Smooth muscle cell (in vitro differentiated cells): Measurements from ENCODE around the gene ABCC9. TPM values are rescaled to one million over a fixed set of nuclear protein-coding genes. Genes with fewer than 3 reads are reported as not detected.

Experiments
- DNase-seq: peaks from one replicate; lab custom pipeline; 2025; ENCODE audit not compliant: unreplicated experiment; lab: John Stamatoyannopoulos, UW
- H2AFZ ChIP-seq: fragments of 200-600 bp; sonication (generic); 2 replicates; pipeline ENCODE4 v1.6.0; 2016; ENCODE audit warnings: antibody characterized with exemption, low read depth, mild to moderate bottlenecking
- H3F3A ChIP-seq: fragments of 200-600 bp; sonication (generic); 2 replicates; pipeline ENCODE4 v1.6.0; 2017; ENCODE audit warnings: antibody characterized with exemption, low read depth
- H3K27ac ChIP-seq: fragments of 200-600 bp; sonication (generic); 2 replicates; pipeline ENCODE4 v1.5.1; 2016; ENCODE audit warnings: low read depth, mild to moderate bottlenecking
- H3K27me3 ChIP-seq: fragments of 200-600 bp; sonication (generic); 2 replicates; pipeline ENCODE4 v1.6.1; 2016; ENCODE audit warnings: low read depth, mild to moderate bottlenecking
- H3K36me3 ChIP-seq: fragments of 200-600 bp; sonication (generic); 2 replicates; pipeline ENCODE4 v1.5.1; 2016; ENCODE audit warnings: low read depth
- H3K4me1 ChIP-seq: fragments of 200-600 bp; sonication (generic); 2 replicates; pipeline ENCODE4 v1.5.1; 2016; ENCODE audit warnings: low read depth
- H3K4me2 ChIP-seq: fragments of 200-600 bp; sonication (generic); 2 replicates; pipeline ENCODE4 v1.6.0; 2016; ENCODE audit warnings: mild to moderate bottlenecking
- H3K4me3 ChIP-seq: fragments of 200-600 bp; sonication (generic); 2 replicates; pipeline ENCODE4 v1.5.1; 2016; ENCODE audit warnings: mild to moderate bottlenecking
- H3K79me2 ChIP-seq: fragments of 200-600 bp; sonication (generic); 2 replicates; pipeline ENCODE4 v1.6.0; 2016; ENCODE audit warnings: low read depth, mild to moderate bottlenecking
- H3K9ac ChIP-seq: fragments of 200-600 bp; sonication (generic); 2 replicates; pipeline ENCODE4 v1.6.0; 2016; ENCODE audit warnings: low read depth
- H3K9me3 ChIP-seq: fragments of 200-600 bp; sonication (generic); replicated peaks from 2 replicates; pipeline ENCODE4 v1.5.1; 2016; ENCODE audit warnings: low read depth
- H4K20me1 ChIP-seq: fragments of 200-600 bp; sonication (generic); 2 replicates; pipeline ENCODE4 v1.6.0; 2016; ENCODE audit warnings: low read depth
- WGBS: methylation state at CpG from one replicate; pipeline ENCODE4 v1.1.7; 2016; ENCODE audit warnings: low lambda C conversion rate; 5-methylcytosine and 5-hydroxymethylcytosine counted together
- polyA plus RNA-seq: library from polyadenylated mRNA; unstranded; fragments of >200 nt; fragmentation: Nextera tagmentation; extraction: Ambion mirVana; gene quantifications from 2 replicates; pipeline ENCODE4 v1.2.1, GENCODE V29; 2016
- total RNA-seq: library from RNA; depleted of rRNA; stranded (reverse); fragments of >200 nt; gene quantifications from 2 replicates; pipeline ENCODE4 v1.2.3, GENCODE V29; 2014
- TF ChIP-seq, protein P1 (sequence below): fragments of 200-600 bp; sonication (generic); IDR thresholded peaks from 2 replicates; pipeline ENCODE4 v1.5.1; 2017; ENCODE audit warnings: borderline replicate concordance, mild to moderate bottlenecking, antibody characterized with exemption; ENCODE audit not compliant: insufficient read depth, poor library complexity, severe bottlenecking

Gene ABCC9
- total and polyA plus RNA-seq, 2 experiments from 2014 or later = 0.22 TPM; not detected in 1

DNA sequence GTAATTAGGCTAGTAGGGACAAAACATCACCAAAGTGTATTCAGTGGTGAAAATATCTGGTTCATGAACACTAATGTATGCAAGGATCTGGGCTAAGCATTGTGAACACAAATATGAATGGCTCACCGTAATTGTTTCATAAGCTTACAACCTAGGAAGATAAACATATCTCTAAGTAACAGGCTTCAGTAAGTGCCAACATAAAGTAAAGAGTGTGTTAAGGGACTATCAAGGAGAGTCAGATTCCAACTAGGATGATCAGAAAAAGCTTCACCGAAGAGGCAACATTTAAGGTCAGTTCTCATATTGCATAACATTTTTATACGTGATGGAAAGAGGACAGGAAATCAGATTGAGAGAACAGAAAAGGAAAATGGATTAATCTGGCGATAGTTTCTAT is 29.4 kb downstream of the ABCC9 start:
- H3F3A ChIP-seq = no peaks in the 10 kb centered on the region
- TF ChIP-seq, protein P1, sequence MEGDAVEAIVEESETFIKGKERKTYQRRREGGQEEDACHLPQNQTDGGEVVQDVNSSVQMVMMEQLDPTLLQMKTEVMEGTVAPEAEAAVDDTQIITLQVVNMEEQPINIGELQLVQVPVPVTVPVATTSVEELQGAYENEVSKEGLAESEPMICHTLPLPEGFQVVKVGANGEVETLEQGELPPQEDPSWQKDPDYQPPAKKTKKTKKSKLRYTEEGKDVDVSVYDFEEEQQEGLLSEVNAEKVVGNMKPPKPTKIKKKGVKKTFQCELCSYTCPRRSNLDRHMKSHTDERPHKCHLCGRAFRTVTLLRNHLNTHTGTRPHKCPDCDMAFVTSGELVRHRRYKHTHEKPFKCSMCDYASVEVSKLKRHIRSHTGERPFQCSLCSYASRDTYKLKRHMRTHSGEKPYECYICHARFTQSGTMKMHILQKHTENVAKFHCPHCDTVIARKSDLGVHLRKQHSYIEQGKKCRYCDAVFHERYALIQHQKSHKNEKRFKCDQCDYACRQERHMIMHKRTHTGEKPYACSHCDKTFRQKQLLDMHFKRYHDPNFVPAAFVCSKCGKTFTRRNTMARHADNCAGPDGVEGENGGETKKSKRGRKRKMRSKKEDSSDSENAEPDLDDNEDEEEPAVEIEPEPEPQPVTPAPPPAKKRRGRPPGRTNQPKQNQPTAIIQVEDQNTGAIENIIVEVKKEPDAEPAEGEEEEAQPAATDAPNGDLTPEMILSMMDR = no peak
- no peak overlapping the region for H3K27ac ChIP-seq
- H3K9ac ChIP-seq = no peak overlapping the region
- no peak overlapping the region for H3K4me3 ChIP-seq
- H3K4me2 ChIP-seq = no peak overlapping the region
- no peak for DNase-seq
- no peaks in the 10 kb centered on the region for H3K4me1 ChIP-seq
- H4K20me1 ChIP-seq = no peaks in the 10 kb centered on the region
- WGBS = 87% methylated on average over 4 of the region's 4 CpGs
- H3K79me2 ChIP-seq = no peaks in the 10 kb centered on the region
- no peak overlapping the region for H2AFZ ChIP-seq
- no peaks in the 10 kb centered on the region for H3K36me3 ChIP-seq
- H3K27me3 ChIP-seq = no peaks in the 10 kb centered on the region
- no peaks in the 10 kb centered on the region for H3K9me3 ChIP-seq

DNA sequence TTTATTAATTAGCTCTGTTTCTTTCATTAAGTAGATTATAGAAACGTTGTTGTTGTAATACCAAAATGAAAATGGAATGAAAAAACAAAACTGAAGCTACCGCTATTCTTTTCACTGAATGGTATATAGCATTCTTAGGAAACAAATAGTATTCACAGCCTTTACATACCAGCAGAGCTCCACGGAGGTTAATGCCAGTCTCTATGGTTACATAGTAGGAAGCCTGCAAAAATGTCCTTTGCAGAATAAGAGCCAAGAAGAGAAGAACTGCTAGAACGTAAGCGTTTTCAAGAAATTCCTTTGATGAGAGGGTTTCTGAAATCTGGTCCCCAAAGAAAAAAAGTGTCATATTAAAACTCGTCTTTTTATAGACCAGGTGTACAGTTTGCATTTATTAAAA is 30.6 kb downstream of the ABCC9 start:
- DNase-seq = no peak
- H3K27ac ChIP-seq = no peak overlapping the region
- no peak overlapping the region for H3K4me3 ChIP-seq
- no peaks in the 10 kb centered on the region for H3K27me3 ChIP-seq
- 64% methylated on average over 6 of the region's 6 CpGs for WGBS
- no peaks in the 10 kb centered on the region for H4K20me1 ChIP-seq
- no peak overlapping the region for H2AFZ ChIP-seq
- H3K79me2 ChIP-seq = no peaks in the 10 kb centered on the region
- H3K9ac ChIP-seq = no peak overlapping the region
- H3F3A ChIP-seq = no peaks in the 10 kb centered on the region
- no peak overlapping the region for H3K4me2 ChIP-seq
- TF ChIP-seq, protein P1 = no peak
- H3K36me3 ChIP-seq = no peaks in the 10 kb centered on the region
- H3K9me3 ChIP-seq = no peaks in the 10 kb centered on the region
- H3K4me1 ChIP-seq = no peaks in the 10 kb centered on the region

DNA sequence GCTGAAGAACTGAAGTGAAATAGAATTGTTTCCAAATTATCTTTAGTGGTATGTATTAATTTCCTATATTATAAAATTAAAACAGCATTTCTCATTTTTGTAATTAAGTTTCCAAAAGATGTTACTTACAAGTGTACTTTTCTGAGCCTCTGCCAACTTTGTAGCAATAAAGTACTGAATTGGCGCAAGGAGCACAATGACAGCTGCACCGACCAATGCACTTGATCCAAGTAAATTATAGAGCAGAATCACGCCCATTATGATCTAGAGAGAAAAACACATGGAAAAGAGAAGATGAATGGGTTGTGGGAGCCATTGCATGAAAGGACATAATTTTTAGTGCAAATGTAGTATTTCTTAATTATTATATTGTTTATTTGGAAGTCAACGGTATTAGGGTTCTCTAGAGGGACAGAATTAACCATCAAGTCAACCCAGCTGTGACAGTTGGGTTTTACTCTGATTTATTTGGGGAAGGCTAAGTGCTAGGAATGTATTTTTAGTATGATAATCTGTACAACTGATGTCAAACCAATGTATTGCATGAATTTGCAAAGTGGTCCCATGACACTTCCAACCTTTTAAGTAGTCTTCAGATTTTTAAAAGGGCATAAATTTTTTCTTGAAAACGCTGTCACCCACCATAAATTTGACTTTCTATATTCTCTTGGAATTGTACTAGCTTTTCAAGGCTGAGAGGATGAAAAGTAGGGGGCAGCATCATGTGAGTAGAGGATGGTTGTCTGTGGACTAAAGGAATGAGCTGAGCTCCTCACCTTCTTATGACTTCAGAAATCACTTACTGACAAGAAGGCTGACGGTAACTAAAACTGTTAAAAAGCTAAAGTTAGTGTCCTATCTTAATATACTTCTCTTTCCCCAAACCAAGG is 33.0 kb downstream of the ABCC9 start:
- H3K27ac ChIP-seq = no peak overlapping the region
- H2AFZ ChIP-seq = no peak overlapping the region
- no peaks in the 10 kb centered on the region for H3K4me1 ChIP-seq
- no peak for DNase-seq
- H3K4me2 ChIP-seq = no peak overlapping the region
- no peaks in the 10 kb centered on the region for H3K36me3 ChIP-seq
- no peaks in the 10 kb centered on the region for H3F3A ChIP-seq
- TF ChIP-seq, protein P1 = no peak
- H3K4me3 ChIP-seq = no peak overlapping the region
- no peaks in the 10 kb centered on the region for H4K20me1 ChIP-seq
- no peaks in the 10 kb centered on the region for H3K9me3 ChIP-seq
- H3K27me3 ChIP-seq = no peaks in the 10 kb centered on the region
- no peaks in the 10 kb centered on the region for H3K79me2 ChIP-seq
- no peak overlapping the region for H3K9ac ChIP-seq
- WGBS = 89% methylated on average over 6 of the region's 6 CpGs
